GM21360 (cell line): ENCODE measurements around the gene ERCC6L.

Experiments
- ATAC-seq: cut with Tn5 transposase; IDR thresholded peaks from one replicate; pipeline ENCODE4 v1.9.1; 2021; ENCODE audit warnings: mild to moderate bottlenecking, moderate library complexity; ENCODE audit not compliant: unreplicated experiment

ERCC6L gene

DNA sequence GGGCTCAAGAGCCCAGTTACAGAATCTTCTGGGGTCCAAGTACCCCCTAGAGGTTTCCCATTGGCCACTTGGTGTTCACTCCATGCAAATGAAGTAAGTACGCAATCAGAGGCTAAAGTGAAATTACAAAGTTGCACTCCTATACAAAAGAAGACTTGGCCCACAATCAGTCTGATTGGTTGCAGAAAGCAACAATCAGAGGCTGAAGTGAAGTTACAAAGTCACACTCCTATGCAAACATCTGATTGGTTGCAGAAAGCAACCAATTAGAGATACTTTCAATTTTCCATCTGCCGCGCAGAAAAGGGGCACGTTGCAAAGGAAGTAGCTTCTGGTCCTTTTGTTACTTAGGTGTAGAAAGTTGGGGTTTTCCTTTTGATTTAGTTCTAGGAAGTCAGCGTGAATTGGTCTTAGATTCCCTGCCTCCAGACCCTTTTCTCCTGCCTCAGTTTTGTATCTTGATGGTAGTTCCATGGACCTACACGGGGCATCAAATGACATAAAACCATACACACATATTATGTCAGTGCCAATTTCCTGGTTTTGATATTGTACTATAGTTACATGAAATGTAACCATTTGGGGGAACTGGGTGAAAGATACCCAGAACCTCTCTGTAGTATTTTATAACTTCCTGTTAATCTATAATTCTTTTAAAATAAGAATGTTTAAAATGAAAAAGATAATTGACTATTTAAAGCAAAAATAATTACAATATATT lies 69.7 kb downstream of the ERCC6L start:
- ATAC-seq: no peak

DNA sequence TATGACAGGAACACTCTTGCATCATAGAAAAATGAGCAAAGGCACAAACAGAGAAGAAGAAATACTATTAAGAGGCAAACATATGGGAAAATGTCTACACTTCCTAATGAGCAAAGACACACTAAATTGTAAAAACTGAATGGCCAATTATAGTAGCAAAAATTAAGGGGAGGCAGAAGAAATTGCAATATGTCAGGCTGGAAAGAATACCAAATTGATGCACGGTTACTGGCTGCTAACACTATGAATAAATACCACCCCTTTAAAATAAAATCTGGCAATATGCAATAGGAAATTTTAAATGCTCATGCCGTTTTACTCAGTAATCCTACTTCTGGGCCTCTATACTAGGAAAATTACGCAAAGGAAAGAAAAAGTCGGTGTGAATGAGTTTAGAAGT lies 73.3 kb downstream of the ERCC6L start:
- no peak for ATAC-seq

DNA sequence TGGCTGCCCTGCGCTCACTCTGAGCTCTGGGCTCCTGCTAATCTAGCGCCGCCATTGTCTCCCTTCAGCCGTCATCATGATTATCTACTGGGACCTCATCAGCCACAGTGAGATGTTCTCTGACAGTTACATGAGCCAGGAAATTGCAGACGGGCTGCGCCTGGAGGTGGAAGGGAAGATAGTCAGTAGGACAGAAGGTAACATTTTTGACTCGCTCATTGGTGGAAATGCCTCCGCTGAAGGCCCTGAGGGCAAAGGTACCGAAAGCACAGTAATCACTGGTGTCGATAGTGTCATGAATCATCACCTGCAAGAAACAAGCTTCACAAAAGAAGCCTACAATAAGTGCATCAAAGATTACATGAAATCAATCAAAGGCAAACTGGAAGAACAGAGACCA lies 79.1 kb downstream of the ERCC6L start:
- ATAC-seq: no peak

- ATAC-seq: no peak
Measured at GRCh38 chrX:72158773-72159172, 80.1 kb downstream of the ERCC6L start.
